ENCODE data around the gene KRTAP10-4. TPM values are rescaled to one million over a fixed set of nuclear protein-coding genes. Genes with fewer than 3 reads are reported as not detected.

The KRTAP10-4 gene
- total and polyA plus RNA-seq, 2 donors (not counting 1 experiment from before 2014, with no cell fraction given) = not detected

- Histone ChIP-seq H3K4me2 (ENCODE audit: extremely low read depth, insufficient read depth, low read length) (no peak within 1 kb of the TSS), H3K4me3 (replicated peaks in 1 of 4; ENCODE audit: control extremely low read depth in 1 of 4, insufficient read depth in 1 of 4, low read depth in 3 of 4, low read length in 4 of 4) (no peak within 1 kb of the TSS), H3K36me3 (ENCODE audit: control insufficient read depth, insufficient read depth, low read length) (no peaks in the 10 kb centered on the region), H3K79me2 (ENCODE audit: control insufficient read depth, insufficient read depth, low read length) (no peaks in the 10 kb centered on the region), H4K20me1 (ENCODE audit: control insufficient read depth, extremely low read depth, insufficient read depth, low read length) (no peaks in the 10 kb centered on the region), H3K4me1 (ENCODE audit: control insufficient read depth, extremely low read depth, insufficient read depth, low read length) (no peaks in the 10 kb centered on the region), H3K9ac (ENCODE audit: insufficient read depth, low read length) (no peak within 1 kb of the TSS), H3K27me3 (ENCODE audit: control insufficient read depth, insufficient read depth, low read length) (peaks cover 4% of the 10 kb centered on the region), H2AFZ (ENCODE audit: low read length) (no peak within 1 kb of the TSS), H3K9me3 (ENCODE audit: control insufficient read depth, insufficient read depth, low read depth, low read length) (no peaks in the 10 kb centered on the region), H3K27ac (ENCODE audit: insufficient read depth, low read length) (no peak within 1 kb of the TSS)
- TF ChIP-seq CTCF (conservative IDR thresholded peaks at IDR 0.05 in 1 of 2, IDR thresholded peaks at IDR 0.05 in 1 of 2; ENCODE audit: low read depth in 1 of 2, low read length in 2 of 2) (no peak), EZH2 (IDR thresholded peaks at IDR 0.05; ENCODE audit: low read length, missing control alignments) (no peak)
- no peak for DNase-seq (ENCODE audit: low read depth in 2 of 2)
These were observed 19.1 kb downstream of the KRTAP10-4 start, which contains the start of gene KRTAP10-6 for GRCh38 chr21:44592446-44593311. KRTAP10-6 (minus strand) TSS chr21:44592505; CDS start chr21:44592484, 21 bp downstream.

GRCh38 chr21:44593598-44594405 is 20.3 kb downstream of the KRTAP10-4 start:
- H3K4me2 ChIP-seq (ENCODE audit: extremely low read depth, insufficient read depth, low read length) = no peak overlapping the region
- DNase-seq (ENCODE audit: low read depth in 2 of 2) = peak in 1 of 2 donors; percentile 1

More at GRCh38 chr21:44593598-44594405, 20.3 kb downstream of the KRTAP10-4 start:
- TF ChIP-seq EZH2 (IDR thresholded peaks at IDR 0.05; ENCODE audit: low read length, missing control alignments) (no peak), CTCF (conservative IDR thresholded peaks at IDR 0.05 in 1 of 2, IDR thresholded peaks at IDR 0.05 in 1 of 2; ENCODE audit: low read depth in 1 of 2, low read length in 2 of 2) (no peak)
- Histone ChIP-seq H3K36me3 (ENCODE audit: control insufficient read depth, insufficient read depth, low read length) (no peaks in the 10 kb centered on the region), H3K27me3 (ENCODE audit: control insufficient read depth, insufficient read depth, low read length) (peaks cover 4% of the 10 kb centered on the region), H3K79me2 (ENCODE audit: control insufficient read depth, insufficient read depth, low read length) (no peaks in the 10 kb centered on the region), H3K4me1 (ENCODE audit: control insufficient read depth, extremely low read depth, insufficient read depth, low read length) (no peaks in the 10 kb centered on the region), H3K4me3 (replicated peaks in 1 of 4; ENCODE audit: control extremely low read depth in 1 of 4, insufficient read depth in 1 of 4, low read depth in 3 of 4, low read length in 4 of 4) (no peak overlapping the region), H3K9ac (ENCODE audit: insufficient read depth, low read length) (no peak overlapping the region), H3K9me3 (ENCODE audit: control insufficient read depth, insufficient read depth, low read depth, low read length) (no peaks in the 10 kb centered on the region), H3K27ac (ENCODE audit: insufficient read depth, low read length) (no peak overlapping the region), H4K20me1 (ENCODE audit: control insufficient read depth, extremely low read depth, insufficient read depth, low read length) (no peaks in the 10 kb centered on the region), H2AFZ (ENCODE audit: low read length) (no peak overlapping the region)
